ENCODE results near the gene MBD4.
"Not testable (repeated sequence)": the region's sequence is repeated elsewhere in the genome, so short reads cannot be mapped to it uniquely, and the experiment has no call there.

Gene MBD4

DNA sequence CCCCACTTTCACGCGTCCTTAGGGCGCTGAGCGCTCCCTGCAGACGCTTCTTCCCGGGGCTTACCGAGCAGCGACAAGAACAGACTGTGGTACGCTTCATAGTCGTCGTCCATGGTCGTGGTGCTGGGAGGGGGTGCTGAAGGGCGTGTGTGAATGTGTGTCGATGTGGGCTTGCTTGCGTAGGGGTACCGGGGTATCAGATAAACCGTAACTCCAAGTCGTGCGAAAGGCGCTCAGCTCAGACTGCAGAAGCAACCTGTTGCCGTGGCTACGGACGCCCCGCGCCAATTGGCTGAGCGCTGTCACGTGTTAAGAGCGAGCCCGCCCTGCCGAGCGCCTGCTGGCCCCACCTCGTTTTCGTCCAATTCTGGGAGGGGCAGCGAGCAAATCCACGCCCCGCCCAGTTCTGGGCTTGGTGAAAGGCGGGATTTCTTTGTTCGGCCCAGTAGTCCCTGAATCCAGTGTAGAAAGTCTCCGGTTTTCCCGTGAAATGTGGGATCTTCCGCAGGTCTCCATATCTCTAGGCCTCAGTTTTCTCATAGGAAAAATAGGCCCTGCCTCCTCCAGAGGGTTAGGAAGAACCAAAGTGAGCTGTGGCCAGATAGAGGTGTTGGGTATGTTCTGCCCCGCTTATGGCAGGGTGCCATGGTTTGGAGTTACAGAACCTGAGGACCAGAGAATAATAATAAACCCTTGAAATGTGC is 11.2 kb downstream of the MBD4 start, which contains the start of gene EFCAB12:
TSS of gene EFCAB12 (minus strand) at position 261 of the 704 bp plus-strand sequence. CDS start at position 113, 148 bp downstream.
- DNase-seq, result peak; percentile 79

- no peak for DNase-seq
These were observed 11.8 kb downstream of the MBD4 start for GRCh38 chr3:129428007-129428375.

GRCh38 chr3:129425619-129426018 is 14.1 kb downstream of the MBD4 start:
- DNase-seq, result no peak

DNA sequence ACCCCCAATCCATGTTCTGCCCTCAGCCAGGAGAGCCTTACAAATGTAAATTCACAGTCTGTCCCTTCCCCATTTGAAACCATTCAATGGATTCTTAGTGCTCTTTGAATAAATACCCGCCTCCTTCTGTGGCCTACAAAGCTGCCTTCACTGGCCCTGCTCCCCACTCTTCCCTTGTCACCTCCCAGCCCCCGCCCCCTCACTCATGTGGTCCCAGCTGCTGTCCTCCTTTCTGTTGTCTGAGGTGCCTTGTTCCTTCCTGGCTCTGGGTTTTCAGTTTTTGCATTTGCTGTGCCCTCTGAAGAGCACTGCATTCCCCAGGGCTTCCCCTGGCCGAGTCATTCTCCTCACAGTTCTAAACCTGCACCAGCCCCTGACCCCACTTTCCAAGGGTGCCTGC is 14.5 kb downstream of the MBD4 start:
- no peak for DNase-seq

GRCh38 chr3:129424185-129424841 is 15.4 kb downstream of the MBD4 start:
- DNase-seq, result no peak

DNA sequence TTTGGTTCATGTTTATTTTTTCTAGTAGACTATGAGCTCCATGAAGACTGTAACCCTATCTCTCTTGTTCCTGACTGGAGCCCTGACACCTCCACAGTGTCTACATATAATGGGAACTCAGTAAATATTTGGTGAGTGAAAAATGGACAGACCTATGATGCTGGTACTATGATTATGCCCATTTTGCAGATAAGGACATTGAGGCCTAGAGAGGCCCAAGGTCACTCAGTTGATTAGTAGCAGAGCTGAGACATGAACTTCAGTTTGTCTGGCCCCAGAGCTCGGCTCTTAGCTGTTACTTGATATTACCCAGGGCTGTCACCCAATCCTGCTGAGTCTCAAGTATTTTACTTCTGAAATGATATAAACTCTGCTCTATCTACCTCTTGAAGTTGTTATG is 16.9 kb downstream of the MBD4 start:
- DNase-seq, result no peak

DNA sequence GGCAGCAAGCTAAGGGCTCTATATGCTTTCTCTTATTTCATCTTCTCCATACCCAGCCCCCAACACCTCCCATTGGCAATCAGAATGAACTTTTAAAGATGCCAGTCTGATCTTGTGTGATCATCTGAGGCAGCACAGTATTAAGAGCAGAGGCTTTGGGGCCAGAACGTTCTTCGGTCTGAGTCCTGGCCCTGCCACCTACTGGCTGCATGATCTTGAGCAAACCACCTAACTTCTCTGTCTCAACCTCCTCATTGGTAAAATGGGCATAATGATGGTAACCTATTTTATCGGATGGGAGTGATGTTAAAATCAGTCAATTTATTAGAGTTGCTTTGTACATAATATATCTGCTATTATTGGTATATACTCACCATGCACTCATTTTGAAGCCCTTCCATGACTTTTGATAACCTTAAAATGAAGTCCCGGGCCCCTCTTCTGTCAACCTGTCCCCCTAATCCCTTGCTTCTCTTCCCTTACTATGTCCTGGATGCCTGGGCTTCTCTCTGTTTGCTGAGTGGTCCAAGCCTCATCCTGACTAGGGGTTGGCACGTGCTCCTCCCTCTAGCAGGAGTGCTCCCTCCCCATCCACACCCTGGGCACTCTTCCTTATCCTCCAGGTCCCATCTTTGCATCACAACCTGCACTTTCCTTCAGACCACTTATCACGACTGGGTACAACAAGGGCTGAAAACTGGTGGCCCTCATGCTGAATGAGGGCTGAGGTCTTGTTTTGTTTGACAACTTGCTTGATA is 17.6 kb downstream of the MBD4 start:
- DNase-seq, result no peak

DNA sequence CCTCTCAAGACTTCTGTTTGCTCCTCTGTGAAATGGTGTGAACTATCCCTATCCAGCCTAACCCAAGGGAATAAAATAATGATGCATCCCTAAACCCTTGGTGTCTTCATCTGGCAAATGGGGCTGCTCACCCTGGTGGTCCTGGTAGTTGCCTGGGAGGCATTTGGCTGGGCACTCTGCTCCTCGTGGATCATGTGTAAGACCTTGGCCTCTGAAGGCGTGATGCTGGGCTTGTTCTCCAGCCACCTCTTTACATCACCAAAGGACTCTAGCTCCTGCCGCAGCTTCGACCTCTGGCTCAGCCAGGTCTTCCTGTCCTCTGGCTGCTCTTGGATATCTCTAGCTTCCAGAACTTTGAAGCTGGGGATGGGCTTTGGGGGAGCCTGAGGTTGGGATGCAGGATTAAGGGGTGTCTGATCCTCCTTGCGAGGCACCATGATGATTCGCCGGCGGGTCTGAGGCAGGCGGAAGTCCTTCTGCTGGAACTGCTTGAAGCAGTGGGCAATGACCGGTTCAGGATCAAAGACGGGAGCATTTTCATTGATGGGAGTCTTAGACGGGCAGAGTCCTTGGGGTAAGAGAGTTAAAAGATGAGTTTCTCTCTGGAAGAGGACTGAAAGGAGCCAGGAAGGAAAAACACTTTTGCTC is 18.4 kb downstream of the MBD4 start:
- no peak for DNase-seq

GRCh38 chr3:129419476-129419875 is 20.3 kb downstream of the MBD4 start:
- no peak for DNase-seq

GRCh38 chr3:129418041-129418973 is 21.4 kb downstream of the MBD4 start:
- no peak for DNase-seq

GRCh38 chr3:129417326-129417725 is 22.4 kb downstream of the MBD4 start:
- DNase-seq, result no peak

GRCh38 chr3:129416415-129416814 is 23.3 kb downstream of the MBD4 start:
- no peak for DNase-seq

- no peak for DNase-seq
These were observed 23.9 kb downstream of the MBD4 start for GRCh38 chr3:129415830-129416229.

- DNase-seq, result no peak
These were observed 24.4 kb downstream of the MBD4 start for GRCh38 chr3:129415378-129415777.

DNA sequence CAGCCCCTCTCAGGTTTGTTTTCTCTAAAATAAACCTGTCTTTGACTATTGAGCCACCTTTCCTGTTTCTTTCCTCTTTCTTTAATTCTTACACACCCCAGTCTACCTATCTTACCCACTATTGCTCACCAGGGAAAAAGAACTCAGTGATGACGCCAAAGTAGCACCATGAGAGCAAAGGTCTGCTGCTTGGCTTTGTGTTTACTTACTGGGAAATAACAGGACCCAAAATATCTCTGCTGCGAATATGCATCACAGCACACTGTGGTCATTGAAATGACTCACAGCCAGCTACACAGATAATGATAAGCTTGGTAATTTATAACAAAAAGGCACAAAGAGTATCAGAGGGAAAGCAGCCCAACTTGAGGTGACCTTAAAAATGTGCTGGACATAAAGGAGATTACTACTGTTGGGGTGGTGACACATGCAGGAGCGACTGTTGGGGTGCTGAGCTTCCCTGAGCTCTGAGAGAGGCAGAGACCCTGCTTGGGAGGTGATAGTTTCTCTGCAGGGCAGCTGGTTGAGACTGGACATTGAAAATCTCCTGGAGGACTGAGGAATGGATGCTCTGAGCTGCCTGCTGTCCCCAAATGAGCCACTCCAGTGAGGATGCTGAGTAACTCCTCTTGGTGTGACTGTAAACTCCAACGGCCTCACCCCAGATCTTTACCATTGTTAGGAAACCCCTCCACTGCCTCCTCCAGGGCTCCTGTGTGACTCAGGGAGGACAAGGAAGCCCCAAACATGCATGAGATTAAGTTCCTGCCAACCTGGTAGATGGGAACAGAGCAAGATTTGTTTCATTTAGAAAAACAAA is 25.9 kb downstream of the MBD4 start:
- DNase-seq, result no peak

- not testable (repeated sequence) for DNase-seq
These were observed 26.5 kb downstream of the MBD4 start for GRCh38 chr3:129413238-129413637.

- no peak for DNase-seq
These were observed 27.1 kb downstream of the MBD4 start for GRCh38 chr3:129412542-129413198.

GRCh38 chr3:129410971-129411370 is 28.8 kb downstream of the MBD4 start:
- DNase-seq, result no peak

- no peak for DNase-seq
These were observed 30.2 kb downstream of the MBD4 start for GRCh38 chr3:129409541-129409940.

- DNase-seq, result no peak
These were observed 35.1 kb downstream of the MBD4 start for GRCh38 chr3:129404610-129405009.

DNA sequence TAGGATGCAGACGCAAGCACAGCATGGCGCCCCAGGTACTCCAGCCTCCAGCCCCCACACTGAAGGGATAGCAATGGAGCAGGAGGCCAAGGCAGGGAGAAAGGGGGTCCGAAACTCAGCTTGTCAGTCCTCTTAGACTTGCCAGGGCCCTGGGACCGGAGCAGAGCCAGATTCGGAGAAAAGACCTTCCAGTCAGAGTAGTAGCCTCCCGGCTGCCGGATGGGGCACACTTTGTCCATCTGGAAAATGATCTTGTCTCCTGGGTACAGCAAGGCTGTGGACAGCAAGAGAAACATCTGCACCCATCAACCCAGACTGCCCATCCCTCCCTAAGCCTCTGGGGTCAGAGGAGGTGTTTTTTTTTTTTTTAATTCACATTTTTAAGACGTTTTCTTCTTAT is 35.6 kb downstream of the MBD4 start:
- DNase-seq, result no peak

Data from NCI-H748 treated with DMSO at 0.1 percent for 48 hours (cell line).